Activated naive CD8-positive, alpha-beta T cell treated with anti-CD3 and anti-CD28 coated beads, Interleukin-2, amount 50 U/mL, for 24 hours (primary cell): ENCODE measurements around the gene RBM42.

Source experiments
- ATAC-seq: fragments of 150-1000 bp; cut with Tn5 transposase; one replicate; pipeline ENCODE4 v1.10.0; 2021
- DNase-seq: peaks from one replicate; pipeline ENCODE4 v3.0.0; 2021
- H3K27ac Mint-ChIP-seq: one replicate; pipeline ENCODE4 v1.8.0; 2021; ENCODE audit warnings: mild to moderate bottlenecking, mixed read lengths
- H3K27me3 Mint-ChIP-seq: one replicate; pipeline ENCODE4 v1.8.0; 2021; ENCODE audit warnings: mixed read lengths
- H3K36me3 Mint-ChIP-seq: one replicate; pipeline ENCODE4 v1.8.0; 2021; ENCODE audit warnings: low read depth, mixed read lengths
- H3K4me1 Mint-ChIP-seq: one replicate; pipeline ENCODE4 v1.8.0; 2021; ENCODE audit warnings: mixed read lengths
- H3K4me3 Mint-ChIP-seq: one replicate; pipeline ENCODE4 v1.8.0; 2021; ENCODE audit warnings: mild to moderate bottlenecking, moderate library complexity, mixed read lengths
- H3K9me3 Mint-ChIP-seq: one replicate; pipeline ENCODE4 v1.8.0; 2021; ENCODE audit warnings: mixed read lengths

RBM42 gene

GRCh38 chr19:35609851-35610353, 18.9 kb upstream of the RBM42 start:
- Mint-ChIP-seq H3K36me3 (no peaks in the 10 kb centered on the region), H3K4me1 (peaks cover 30% of the 10 kb centered on the region), H3K9me3 (peaks cover 14% of the 10 kb centered on the region), H3K27me3 (no peaks in the 10 kb centered on the region), H3K4me3 (no peak overlapping the region), H3K27ac (peak overlapping the region; percentile 53)
- ATAC-seq: peak; percentile 17
- no peak for DNase-seq

GRCh38 chr19:35612224-35612558, 16.6 kb upstream of the RBM42 start:
- Mint-ChIP-seq H3K4me1 (peaks cover 30% of the 10 kb centered on the region), H3K4me3 (peak overlapping the region; percentile 84), H3K27me3 (no peaks in the 10 kb centered on the region), H3K36me3 (peaks cover 4% of the 10 kb centered on the region), H3K27ac (peak overlapping the region; percentile 85), H3K9me3 (peaks cover 12% of the 10 kb centered on the region)
- ATAC-seq (no peak), DNase-seq (no peak)

- no peaks in the 10 kb centered on the region for H3K27me3 Mint-ChIP-seq
- H3K27ac Mint-ChIP-seq: peak within 1 kb of the TSS; percentile 85
- H3K36me3 Mint-ChIP-seq: peaks cover 7% of the 10 kb centered on the region
- peaks cover 7% of the 10 kb centered on the region for H3K9me3 Mint-ChIP-seq
- H3K4me3 Mint-ChIP-seq: peak within 1 kb of the TSS; percentile 84
- peak; percentile 96 for DNase-seq
- peak; percentile 96 for ATAC-seq
- peaks cover 30% of the 10 kb centered on the region for H3K4me1 Mint-ChIP-seq
Observed at GRCh38 chr19:35612559-35613321, 16.1 kb upstream of the RBM42 start, which contains the start of gene HAUS5. HAUS5 (plus strand) TSS chr19:35612735; CDS start chr19:35612795, 60 bp downstream.

- Mint-ChIP-seq H3K4me3 (peak overlapping the region; percentile 84), H3K27ac (peak overlapping the region; percentile 85), H3K4me1 (peaks cover 30% of the 10 kb centered on the region), H3K27me3 (no peaks in the 10 kb centered on the region), H3K36me3 (peaks cover 7% of the 10 kb centered on the region), H3K9me3 (peaks cover 1% of the 10 kb centered on the region)
- DNase-seq (no peak), ATAC-seq (no peak)
Observed at GRCh38 chr19:35613574-35613973, 15.3 kb upstream of the RBM42 start.

DNA sequence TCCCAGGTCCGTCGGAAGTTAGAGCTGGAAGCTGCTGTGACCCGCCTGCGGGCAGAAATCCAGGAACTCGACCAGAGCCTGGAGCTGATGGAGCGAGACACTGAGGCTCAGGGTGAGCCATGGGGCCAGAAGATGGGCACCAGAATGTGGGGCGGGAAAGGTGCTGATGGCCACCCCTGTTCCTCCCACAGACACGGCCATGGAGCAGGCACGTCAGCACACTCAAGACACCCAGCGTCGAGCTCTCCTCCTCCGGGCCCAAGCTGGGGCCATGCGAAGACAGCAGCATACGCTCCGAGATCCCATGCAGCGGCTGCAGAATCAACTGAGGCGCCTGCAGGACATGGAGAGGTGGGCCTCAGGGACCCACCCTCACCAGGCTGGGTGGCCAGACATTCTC, 13.8 kb upstream of the RBM42 start:
- DNase-seq: no peak
- Mint-ChIP-seq H3K4me1 (peaks cover 22% of the 10 kb centered on the region), H3K36me3 (peaks cover 7% of the 10 kb centered on the region), H3K27me3 (no peaks in the 10 kb centered on the region), H3K27ac (no peak overlapping the region), H3K4me3 (no peak overlapping the region), H3K9me3 (no peaks in the 10 kb centered on the region)
- no peak for ATAC-seq

GRCh38 chr19:35618857-35619256, 10.0 kb upstream of the RBM42 start:
- DNase-seq: no peak
- H3K4me1 Mint-ChIP-seq: peaks cover under 1% of the 10 kb centered on the region
- no peaks in the 10 kb centered on the region for H3K9me3 Mint-ChIP-seq
- H3K4me3 Mint-ChIP-seq: no peak overlapping the region
- ATAC-seq: no peak
- no peak overlapping the region for H3K27ac Mint-ChIP-seq
- peaks cover 15% of the 10 kb centered on the region for H3K36me3 Mint-ChIP-seq
- H3K27me3 Mint-ChIP-seq: no peaks in the 10 kb centered on the region

- Mint-ChIP-seq H3K4me1 (no peaks in the 10 kb centered on the region), H3K27me3 (no peaks in the 10 kb centered on the region), H3K9me3 (no peaks in the 10 kb centered on the region), H3K27ac (no peak overlapping the region), H3K4me3 (no peak overlapping the region), H3K36me3 (peaks cover 15% of the 10 kb centered on the region)
- DNase-seq (no peak), ATAC-seq (no peak)
Observed at GRCh38 chr19:35619290-35619923, 9.4 kb upstream of the RBM42 start.

DNA sequence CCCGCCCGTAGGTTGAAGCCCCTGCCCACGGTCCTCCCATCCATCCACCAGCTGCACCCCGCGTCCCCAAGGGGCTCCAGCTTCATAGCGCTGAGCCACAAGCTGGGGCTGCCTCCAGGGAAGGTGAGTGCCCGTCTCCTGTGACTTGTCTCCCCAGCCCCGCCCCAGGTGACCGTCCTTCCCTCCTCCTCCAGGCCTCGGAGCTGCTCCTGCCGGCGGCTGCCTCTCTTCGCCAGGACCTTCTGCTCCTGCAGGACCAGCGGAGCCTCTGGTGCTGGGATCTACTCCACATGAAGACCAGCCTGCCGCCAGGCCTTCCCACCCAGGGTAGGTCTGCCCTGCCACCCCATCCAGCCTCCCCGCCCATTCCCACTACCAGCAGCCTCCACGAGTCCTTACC, 8.8 kb upstream of the RBM42 start:
- ATAC-seq: no peak
- Mint-ChIP-seq H3K36me3 (peaks cover 15% of the 10 kb centered on the region), H3K4me1 (no peaks in the 10 kb centered on the region), H3K27me3 (no peaks in the 10 kb centered on the region), H3K9me3 (no peaks in the 10 kb centered on the region), H3K27ac (no peak overlapping the region), H3K4me3 (no peak overlapping the region)
- DNase-seq: no peak

DNA sequence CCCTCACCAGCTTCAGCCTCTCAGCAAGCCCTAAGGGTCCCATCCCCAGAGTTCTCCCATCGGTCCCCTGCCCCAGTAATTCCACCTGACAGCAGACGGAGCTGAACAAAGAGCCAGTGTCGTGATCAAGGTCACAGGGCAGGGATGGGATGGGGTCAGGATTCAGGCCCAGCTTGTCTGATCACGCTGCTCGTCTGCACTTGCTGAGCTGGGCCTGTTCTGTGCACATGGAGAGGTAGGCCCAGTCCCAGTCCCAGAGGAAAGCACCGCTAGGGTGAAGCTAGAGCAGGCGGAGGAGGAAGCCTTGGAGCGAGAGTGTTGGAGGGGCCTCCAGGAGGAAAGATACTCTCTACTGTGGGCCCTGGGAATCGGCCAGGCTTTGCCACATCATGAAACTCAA, 7.1 kb upstream of the RBM42 start:
- Mint-ChIP-seq H3K36me3 (peaks cover 11% of the 10 kb centered on the region), H3K27ac (no peak overlapping the region)

GRCh38 chr19:35622750-35623149, 6.1 kb upstream of the RBM42 start:
- no peaks in the 10 kb centered on the region for H3K4me1 Mint-ChIP-seq
- no peak for ATAC-seq
- H3K9me3 Mint-ChIP-seq: no peaks in the 10 kb centered on the region
- no peak for DNase-seq
- no peak overlapping the region for H3K4me3 Mint-ChIP-seq
- no peak overlapping the region for H3K27ac Mint-ChIP-seq
- no peaks in the 10 kb centered on the region for H3K27me3 Mint-ChIP-seq
- peaks cover 9% of the 10 kb centered on the region for H3K36me3 Mint-ChIP-seq

More for the DNA sequence above, 7.1 kb upstream of the RBM42 start:
- Mint-ChIP-seq H3K4me1 (no peaks in the 10 kb centered on the region), H3K9me3 (no peaks in the 10 kb centered on the region), H3K4me3 (no peak overlapping the region), H3K27me3 (no peaks in the 10 kb centered on the region)
- ATAC-seq (no peak), DNase-seq (no peak)

DNA sequence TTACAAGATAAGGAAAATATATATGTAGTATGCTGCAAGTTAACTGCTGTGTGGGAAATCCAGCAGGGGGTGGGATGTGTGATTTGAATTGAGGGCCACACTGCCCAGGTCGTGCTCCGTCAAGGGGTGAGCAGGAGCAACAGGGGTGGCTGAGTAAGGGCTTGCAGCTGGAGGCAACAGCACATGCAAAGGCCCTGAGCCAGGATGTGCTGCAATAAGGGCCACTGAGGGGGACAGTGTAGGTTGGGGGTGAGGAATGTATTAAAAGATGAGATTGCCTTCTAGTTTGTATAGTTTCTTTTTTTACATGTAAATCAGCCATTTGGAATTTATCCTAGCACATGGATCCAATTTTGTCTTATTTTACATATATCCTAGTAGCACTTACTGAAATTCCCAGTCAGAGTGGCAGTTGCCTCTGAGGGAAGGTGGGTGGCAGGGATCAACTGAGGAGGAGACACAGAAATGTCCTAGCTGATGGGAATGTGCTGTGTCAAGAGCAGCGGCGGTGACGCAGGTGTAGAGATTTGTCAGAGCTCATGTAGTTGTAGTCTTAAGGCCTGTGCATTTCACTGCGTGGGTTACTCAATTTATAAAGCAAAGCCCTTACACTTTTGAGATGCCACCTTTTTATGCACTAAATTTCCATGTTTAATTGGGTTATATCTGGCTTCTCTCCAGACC, 5.4 kb upstream of the RBM42 start:
- no peak overlapping the region for H3K27ac Mint-ChIP-seq
- no peak for ATAC-seq
- no peak overlapping the region for H3K4me3 Mint-ChIP-seq
- DNase-seq: no peak
- peaks cover 6% of the 10 kb centered on the region for H3K4me1 Mint-ChIP-seq
- H3K9me3 Mint-ChIP-seq: no peaks in the 10 kb centered on the region
- H3K36me3 Mint-ChIP-seq: peaks cover 9% of the 10 kb centered on the region
- no peaks in the 10 kb centered on the region for H3K27me3 Mint-ChIP-seq

- H3K36me3 Mint-ChIP-seq: peaks cover 16% of the 10 kb centered on the region
- DNase-seq: no peak
- peak overlapping the region; percentile 99 for H3K27ac Mint-ChIP-seq
- peaks cover 3% of the 10 kb centered on the region for H3K27me3 Mint-ChIP-seq
- H3K4me3 Mint-ChIP-seq: peak overlapping the region; percentile 97
- H3K4me1 Mint-ChIP-seq: peaks cover 23% of the 10 kb centered on the region
- ATAC-seq: no peak
- no peaks in the 10 kb centered on the region for H3K9me3 Mint-ChIP-seq
Observed at GRCh38 chr19:35628264-35628564, 622 bp upstream of the RBM42 start.

GRCh38 chr19:35629332-35629633, 447 bp downstream of the RBM42 start:
- peak overlapping the region; percentile 99 for H3K27ac Mint-ChIP-seq
- H3K9me3 Mint-ChIP-seq: no peaks in the 10 kb centered on the region
- peaks cover 23% of the 10 kb centered on the region for H3K4me1 Mint-ChIP-seq
- peaks cover 3% of the 10 kb centered on the region for H3K27me3 Mint-ChIP-seq
- DNase-seq (no peak), ATAC-seq (no peak)
- peak overlapping the region; percentile 97 for H3K4me3 Mint-ChIP-seq
- peaks cover 18% of the 10 kb centered on the region for H3K36me3 Mint-ChIP-seq

DNA sequence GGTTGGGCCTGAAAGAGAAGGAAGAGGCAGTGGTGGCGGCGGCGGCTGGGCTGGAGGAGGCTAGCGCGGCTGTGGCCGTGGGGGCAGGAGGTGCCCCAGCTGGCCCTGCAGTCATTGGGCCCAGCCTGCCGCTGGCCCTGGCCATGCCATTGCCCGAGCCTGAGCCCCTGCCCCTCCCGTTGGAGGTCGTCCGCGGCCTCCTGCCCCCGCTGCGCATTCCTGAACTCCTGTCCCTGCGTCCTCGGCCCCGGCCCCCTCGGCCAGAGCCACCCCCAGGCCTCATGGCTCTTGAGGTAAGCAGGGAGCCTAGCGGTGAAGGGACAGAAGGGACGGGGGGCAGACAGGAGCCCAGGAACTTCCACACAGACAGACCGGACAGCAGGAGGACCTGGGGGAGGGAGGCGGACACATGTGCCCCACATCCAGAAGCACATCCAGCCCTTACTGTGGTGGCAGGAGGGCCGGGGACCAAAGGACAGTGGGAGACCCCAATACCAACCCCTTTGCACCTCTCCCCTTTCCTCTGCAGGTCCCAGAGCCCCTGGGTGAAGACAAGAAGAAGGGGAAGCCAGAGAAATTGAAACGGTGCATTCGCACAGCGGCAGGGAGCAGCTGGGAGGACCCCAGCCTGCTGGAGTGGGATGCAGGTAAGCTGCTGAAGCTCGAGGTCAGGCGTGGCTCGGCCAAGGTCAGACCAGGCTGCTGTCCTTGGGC, 5.0 kb downstream of the RBM42 start:
- ATAC-seq (no peak), DNase-seq (no peak)
- no peak overlapping the region for H3K27ac Mint-ChIP-seq
- H3K4me1 Mint-ChIP-seq: peaks cover 13% of the 10 kb centered on the region
- H3K4me3 Mint-ChIP-seq: no peak overlapping the region
- no peaks in the 10 kb centered on the region for H3K9me3 Mint-ChIP-seq
- H3K27me3 Mint-ChIP-seq: peaks cover under 1% of the 10 kb centered on the region
- H3K36me3 Mint-ChIP-seq: peaks cover 32% of the 10 kb centered on the region
